Measurements from ENCODE around the gene PRXL2A. TPM values are rescaled to one million over a fixed set of nuclear protein-coding genes. Genes with fewer than 3 reads are reported as not detected.
"Not testable (repeated sequence)": the region's sequence is repeated elsewhere in the genome, so short reads cannot be mapped to it uniquely, and the experiment has no call there.

The PRXL2A gene
- polyA plus RNA-seq, 1 donor = 99.8 TPM

DNA sequence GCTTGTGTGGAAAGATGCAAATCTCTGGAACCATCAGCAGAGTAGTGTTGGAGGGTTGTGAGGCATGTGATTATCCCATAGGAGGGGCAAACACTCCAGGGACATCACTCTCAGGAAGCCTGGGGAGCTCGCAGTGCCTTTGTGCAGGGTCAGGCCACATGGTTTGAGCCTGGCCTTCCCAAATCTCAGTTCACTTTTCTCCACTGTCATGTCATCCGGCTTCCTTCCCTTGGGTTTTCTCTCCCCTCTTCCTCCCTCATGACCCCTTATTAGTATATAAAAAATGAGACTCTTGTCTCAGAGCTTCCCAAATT lies 66.2 kb downstream of the PRXL2A start:
- 100% methylated on average over 1 of the region's 2 CpGs for WGBS (ENCODE audit: insufficient coverage, low lambda C conversion rate)
- no peak overlapping the region for H3K27ac ChIP-seq (ENCODE audit: low read length)
- peaks cover 6% of the 10 kb centered on the region for H3K9me3 ChIP-seq (ENCODE audit: control insufficient read depth, low read depth, low read length)
- peaks cover 4% of the 10 kb centered on the region for H3K4me1 ChIP-seq (ENCODE audit: control insufficient read depth, insufficient read depth, low read length)
- no peak overlapping the region for H3K4me3 ChIP-seq (ENCODE audit: low read length)
- H3K36me3 ChIP-seq (ENCODE audit: control insufficient read depth, insufficient read depth, low read length) = peaks cover 32% of the 10 kb centered on the region
- DNase-seq = no peak
- no peaks in the 10 kb centered on the region for H3K27me3 ChIP-seq (ENCODE audit: control insufficient read depth, insufficient read depth, low read length)

DNA sequence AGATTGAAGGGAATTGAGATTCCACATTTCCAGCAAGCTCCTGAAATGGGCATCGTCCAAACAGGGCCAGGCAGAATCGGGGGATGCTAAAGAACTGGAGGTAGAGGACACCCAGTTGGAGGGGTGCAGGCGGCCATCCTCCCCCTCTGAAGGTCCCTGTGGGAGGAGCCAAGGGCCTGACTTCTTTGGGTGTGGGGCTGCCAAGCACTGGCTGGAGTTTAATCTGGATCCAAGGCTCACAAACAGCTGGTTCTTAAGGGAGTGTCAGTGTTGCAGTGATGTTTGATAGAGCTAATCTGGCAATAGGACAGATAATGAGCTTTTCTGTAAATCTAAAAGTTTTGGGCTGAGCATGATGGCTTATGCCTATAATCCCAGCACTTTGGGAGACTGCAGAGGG lies 66.6 kb downstream of the PRXL2A start:
- no peak overlapping the region for H3K27ac ChIP-seq (ENCODE audit: low read length)
- H3K9me3 ChIP-seq (ENCODE audit: control insufficient read depth, low read depth, low read length) = peaks cover 6% of the 10 kb centered on the region
- no peaks in the 10 kb centered on the region for H3K27me3 ChIP-seq (ENCODE audit: control insufficient read depth, insufficient read depth, low read length)
- no peak overlapping the region for H3K4me3 ChIP-seq (ENCODE audit: low read length)
- peaks cover 30% of the 10 kb centered on the region for H3K36me3 ChIP-seq (ENCODE audit: control insufficient read depth, insufficient read depth, low read length)
- no CpG with 5 or more reads among the region's 3 CpGs for WGBS (ENCODE audit: insufficient coverage, low lambda C conversion rate)
- peaks cover 4% of the 10 kb centered on the region for H3K4me1 ChIP-seq (ENCODE audit: control insufficient read depth, insufficient read depth, low read length)
- no peak for DNase-seq

GRCh38 chr10:80475641-80476040 lies 67.3 kb downstream of the PRXL2A start:
- not testable (repeated sequence) for H3K4me3 ChIP-seq (ENCODE audit: low read length); H3K27me3 ChIP-seq (ENCODE audit: control insufficient read depth, insufficient read depth, low read length); H3K9me3 ChIP-seq (ENCODE audit: control insufficient read depth, low read depth, low read length); H3K4me1 ChIP-seq (ENCODE audit: control insufficient read depth, insufficient read depth, low read length); H3K27ac ChIP-seq (ENCODE audit: low read length); DNase-seq
- no CpG with 5 or more reads among the region's 7 CpGs for WGBS (ENCODE audit: insufficient coverage, low lambda C conversion rate)
- H3K36me3 ChIP-seq (ENCODE audit: control insufficient read depth, insufficient read depth, low read length) = peaks cover 24% of the 10 kb centered on the region

GRCh38 chr10:80476685-80477084 lies 68.3 kb downstream of the PRXL2A start:
- Histone ChIP-seq H3K36me3 (ENCODE audit: control insufficient read depth, insufficient read depth, low read length) (peaks cover 15% of the 10 kb centered on the region), H3K27ac (ENCODE audit: low read length) (no peak overlapping the region), H3K9me3 (ENCODE audit: control insufficient read depth, low read depth, low read length) (peaks cover 6% of the 10 kb centered on the region), H3K4me3 (ENCODE audit: low read length) (no peak overlapping the region), H3K27me3 (ENCODE audit: control insufficient read depth, insufficient read depth, low read length) (no peaks in the 10 kb centered on the region), H3K4me1 (ENCODE audit: control insufficient read depth, insufficient read depth, low read length) (peaks cover 4% of the 10 kb centered on the region)
- no peak for DNase-seq
- WGBS (ENCODE audit: insufficient coverage, low lambda C conversion rate) = no CpG with 5 or more reads among the region's 1 CpG

GRCh38 chr10:80477813-80478212 lies 69.5 kb downstream of the PRXL2A start:
- no peak overlapping the region for H3K27ac ChIP-seq (ENCODE audit: low read length)
- H3K27me3 ChIP-seq (ENCODE audit: control insufficient read depth, insufficient read depth, low read length) = no peaks in the 10 kb centered on the region
- no peak for DNase-seq
- H3K4me1 ChIP-seq (ENCODE audit: control insufficient read depth, insufficient read depth, low read length) = peaks cover 4% of the 10 kb centered on the region
- WGBS (ENCODE audit: insufficient coverage, low lambda C conversion rate) = 100% methylated on average over 1 of the region's 2 CpGs
- H3K9me3 ChIP-seq (ENCODE audit: control insufficient read depth, low read depth, low read length) = peaks cover 6% of the 10 kb centered on the region
- no peak overlapping the region for H3K4me3 ChIP-seq (ENCODE audit: low read length)
- H3K36me3 ChIP-seq (ENCODE audit: control insufficient read depth, insufficient read depth, low read length) = peaks cover 13% of the 10 kb centered on the region

GRCh38 chr10:80480373-80480772 lies 72.0 kb downstream of the PRXL2A start:
- not testable (repeated sequence) for H3K27me3 ChIP-seq (ENCODE audit: control insufficient read depth, insufficient read depth, low read length); DNase-seq; H3K4me3 ChIP-seq (ENCODE audit: low read length); H3K27ac ChIP-seq (ENCODE audit: low read length); H3K36me3 ChIP-seq (ENCODE audit: control insufficient read depth, insufficient read depth, low read length); H3K4me1 ChIP-seq (ENCODE audit: control insufficient read depth, insufficient read depth, low read length); H3K9me3 ChIP-seq (ENCODE audit: control insufficient read depth, low read depth, low read length)
- WGBS (ENCODE audit: insufficient coverage, low lambda C conversion rate) = no CpG with 5 or more reads among the region's 6 CpGs

DNA sequence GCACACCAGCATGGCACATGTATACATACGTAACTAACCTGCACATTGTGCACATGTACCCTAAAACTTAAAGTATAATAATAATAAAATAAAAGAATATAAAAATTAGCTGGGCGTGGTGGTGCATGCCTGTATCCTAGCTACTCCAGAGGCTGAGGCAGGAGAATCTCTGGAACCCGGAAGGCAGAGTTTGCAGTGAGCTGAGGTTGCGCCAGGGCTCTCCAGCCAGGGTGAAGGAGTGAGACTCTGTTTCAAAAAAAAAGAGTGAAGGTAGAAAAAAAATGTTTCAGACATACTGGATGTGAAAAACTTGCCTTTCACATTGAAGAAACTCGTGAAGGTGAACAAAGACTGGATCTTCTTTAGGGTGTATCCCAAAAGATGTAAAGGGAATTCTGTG lies 72.5 kb downstream of the PRXL2A start:
- no peaks in the 10 kb centered on the region for H3K27me3 ChIP-seq (ENCODE audit: control insufficient read depth, insufficient read depth, low read length)
- no peak overlapping the region for H3K27ac ChIP-seq (ENCODE audit: low read length)
- peaks cover 6% of the 10 kb centered on the region for H3K9me3 ChIP-seq (ENCODE audit: control insufficient read depth, low read depth, low read length)
- H3K4me1 ChIP-seq (ENCODE audit: control insufficient read depth, insufficient read depth, low read length) = no peaks in the 10 kb centered on the region
- no peak overlapping the region for H3K4me3 ChIP-seq (ENCODE audit: low read length)
- DNase-seq = no peak
- WGBS (ENCODE audit: insufficient coverage, low lambda C conversion rate) = 88% methylated on average over 2 of the region's 5 CpGs
- peaks cover 7% of the 10 kb centered on the region for H3K36me3 ChIP-seq (ENCODE audit: control insufficient read depth, insufficient read depth, low read length)

DNA sequence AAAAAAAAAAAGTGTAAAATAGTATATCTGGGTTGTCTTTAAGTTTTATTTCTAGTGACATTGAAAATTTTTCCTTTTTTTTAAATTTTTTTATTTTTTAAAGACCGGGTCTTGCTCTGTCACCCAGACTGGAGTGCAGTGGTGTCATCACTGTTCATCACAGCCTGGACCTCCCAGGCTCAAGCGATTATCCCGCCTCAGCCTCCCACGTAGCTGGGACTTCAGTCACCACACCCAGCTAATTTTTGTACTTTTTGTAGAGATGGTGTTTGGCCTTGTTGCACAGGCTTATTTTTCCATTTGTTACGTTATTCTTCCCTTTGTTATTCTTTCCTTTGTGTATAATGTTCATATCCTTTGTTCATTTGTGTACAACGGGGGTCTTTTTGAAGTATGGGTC lies 75.9 kb downstream of the PRXL2A start:
- H3K27ac ChIP-seq (ENCODE audit: low read length) = no peak overlapping the region
- DNase-seq = no peak
- no peaks in the 10 kb centered on the region for H3K27me3 ChIP-seq (ENCODE audit: control insufficient read depth, insufficient read depth, low read length)
- no peaks in the 10 kb centered on the region for H3K9me3 ChIP-seq (ENCODE audit: control insufficient read depth, low read depth, low read length)
- 92% methylated on average over 1 of the region's 6 CpGs for WGBS (ENCODE audit: insufficient coverage, low lambda C conversion rate)
- peaks cover 5% of the 10 kb centered on the region for H3K36me3 ChIP-seq (ENCODE audit: control insufficient read depth, insufficient read depth, low read length)
- no peaks in the 10 kb centered on the region for H3K4me1 ChIP-seq (ENCODE audit: control insufficient read depth, insufficient read depth, low read length)
- no peak overlapping the region for H3K4me3 ChIP-seq (ENCODE audit: low read length)

- Histone ChIP-seq H3K36me3 (ENCODE audit: control insufficient read depth, insufficient read depth, low read length) (peaks cover 9% of the 10 kb centered on the region), H3K27ac (ENCODE audit: low read length) (no peak overlapping the region), H3K9me3 (ENCODE audit: control insufficient read depth, low read depth, low read length) (no peaks in the 10 kb centered on the region), H3K4me3 (ENCODE audit: low read length) (no peak overlapping the region), H3K27me3 (ENCODE audit: control insufficient read depth, insufficient read depth, low read length) (no peaks in the 10 kb centered on the region), H3K4me1 (ENCODE audit: control insufficient read depth, insufficient read depth, low read length) (no peaks in the 10 kb centered on the region)
- no peak for DNase-seq
Observed at GRCh38 chr10:80484676-80485075, 76.3 kb downstream of the PRXL2A start.

DNA sequence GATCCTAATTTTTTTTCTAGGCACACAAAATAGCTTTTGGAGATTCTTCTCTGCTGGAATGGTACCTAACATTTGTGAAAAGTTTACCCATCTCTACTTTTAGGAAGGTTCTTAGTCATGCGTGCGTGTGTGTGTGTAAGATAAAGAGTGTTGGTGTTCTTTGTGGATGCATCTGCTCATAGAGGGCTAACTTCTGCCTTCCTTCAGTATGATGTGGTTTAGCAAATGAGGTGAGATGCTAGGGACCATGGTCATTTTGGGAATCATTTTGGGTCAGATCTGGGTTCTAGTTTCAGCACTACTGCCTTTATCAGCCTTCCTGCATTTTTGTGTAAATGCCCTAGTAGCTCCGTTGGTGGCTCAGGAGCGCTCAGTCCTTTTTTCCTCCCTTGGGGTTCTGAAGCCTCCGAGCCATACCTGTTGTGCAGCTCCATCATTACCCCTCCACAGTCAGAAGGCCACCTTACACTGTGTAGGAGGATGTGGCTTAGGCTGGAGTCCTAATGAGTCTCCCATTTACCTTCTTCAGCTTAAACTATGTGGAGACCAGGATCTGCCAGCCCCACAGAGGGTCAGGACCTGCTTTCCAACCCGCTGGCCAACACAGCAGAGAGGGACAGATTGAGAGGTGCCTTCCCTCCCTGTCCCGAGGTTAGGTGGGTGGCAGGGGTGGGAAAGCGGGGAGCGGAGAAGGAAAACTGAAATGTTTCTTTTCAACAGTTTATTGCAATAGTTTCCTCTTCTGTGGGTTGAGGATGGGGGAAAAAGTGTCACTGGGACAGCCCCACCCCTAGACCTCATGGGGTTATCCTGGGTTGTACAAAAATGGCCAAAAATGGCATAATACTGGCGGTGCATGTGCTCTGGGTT lies 77.0 kb downstream of the PRXL2A start:
- Histone ChIP-seq H3K4me1 (ENCODE audit: control insufficient read depth, insufficient read depth, low read length) (no peaks in the 10 kb centered on the region), H3K27me3 (ENCODE audit: control insufficient read depth, insufficient read depth, low read length) (no peaks in the 10 kb centered on the region), H3K9me3 (ENCODE audit: control insufficient read depth, low read depth, low read length) (no peaks in the 10 kb centered on the region), H3K36me3 (ENCODE audit: control insufficient read depth, insufficient read depth, low read length) (peaks cover 16% of the 10 kb centered on the region), H3K27ac (ENCODE audit: low read length) (no peak overlapping the region), H3K4me3 (ENCODE audit: low read length) (no peak overlapping the region)
- no peak for DNase-seq
- WGBS (ENCODE audit: insufficient coverage, low lambda C conversion rate) = no CpG with 5 or more reads among the region's 10 CpGs
